MM.1S (cell line): ENCODE measurements around the gene SPAST.

ENCODE experiments used
- EZH2 ChIP-seq: fragments of 300-600 bp; sonication (generic); optimal IDR thresholded peaks from 2 replicates; pipeline ENCODE3; 2017; ENCODE audit warnings: low read depth, mild to moderate bottlenecking, antibody characterized with exemption, low read length, mixed read lengths
- EZH2phosphoT487 ChIP-seq: fragments of 300-600 bp; sonication (generic); IDR thresholded peaks from 2 replicates; pipeline ENCODE4 v1.6.1; 2018; ENCODE audit warnings: antibody characterized with exemption, low read length
- TF ChIP-seq, protein P1 (sequence below): fragments of 300-600 bp; sonication (generic); IDR thresholded peaks from 2 replicates; pipeline ENCODE4 v1.5.1; 2016; ENCODE audit warnings: antibody characterized with exemption, low read length, mixed read lengths

DNA sequence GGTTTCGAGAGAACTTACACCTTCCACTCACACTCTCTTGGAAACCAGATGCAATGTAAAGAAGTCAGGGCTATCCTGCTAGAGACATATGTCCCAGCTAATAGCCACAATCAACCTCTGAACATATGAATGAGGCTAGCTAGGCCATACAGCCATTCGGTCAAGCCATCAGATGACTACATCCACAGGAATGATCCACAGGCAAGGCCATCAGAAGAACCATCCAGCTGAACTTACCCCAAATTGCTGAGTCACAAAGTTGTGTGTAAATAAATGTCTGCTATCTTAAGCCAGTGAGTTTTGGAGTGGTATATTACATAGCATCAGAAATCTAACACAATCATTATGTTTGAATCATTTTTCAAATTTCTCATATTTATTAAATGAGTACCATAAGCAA, 5.2 kb upstream of the SPAST start:
- TF ChIP-seq, protein P1, sequence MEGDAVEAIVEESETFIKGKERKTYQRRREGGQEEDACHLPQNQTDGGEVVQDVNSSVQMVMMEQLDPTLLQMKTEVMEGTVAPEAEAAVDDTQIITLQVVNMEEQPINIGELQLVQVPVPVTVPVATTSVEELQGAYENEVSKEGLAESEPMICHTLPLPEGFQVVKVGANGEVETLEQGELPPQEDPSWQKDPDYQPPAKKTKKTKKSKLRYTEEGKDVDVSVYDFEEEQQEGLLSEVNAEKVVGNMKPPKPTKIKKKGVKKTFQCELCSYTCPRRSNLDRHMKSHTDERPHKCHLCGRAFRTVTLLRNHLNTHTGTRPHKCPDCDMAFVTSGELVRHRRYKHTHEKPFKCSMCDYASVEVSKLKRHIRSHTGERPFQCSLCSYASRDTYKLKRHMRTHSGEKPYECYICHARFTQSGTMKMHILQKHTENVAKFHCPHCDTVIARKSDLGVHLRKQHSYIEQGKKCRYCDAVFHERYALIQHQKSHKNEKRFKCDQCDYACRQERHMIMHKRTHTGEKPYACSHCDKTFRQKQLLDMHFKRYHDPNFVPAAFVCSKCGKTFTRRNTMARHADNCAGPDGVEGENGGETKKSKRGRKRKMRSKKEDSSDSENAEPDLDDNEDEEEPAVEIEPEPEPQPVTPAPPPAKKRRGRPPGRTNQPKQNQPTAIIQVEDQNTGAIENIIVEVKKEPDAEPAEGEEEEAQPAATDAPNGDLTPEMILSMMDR = no peak
- no peak for TF ChIP-seq EZH2phosphoT487
- TF ChIP-seq EZH2 = no peak
